Measurements from ENCODE around the gene SCRT2. TPM values are rescaled to one million over a fixed set of nuclear protein-coding genes. Genes with fewer than 3 reads are reported as not detected.
A peak's percentile ranks its signal among the peaks of the same experiment; 100 is the strongest.

Gene SCRT2
- total and polyA plus RNA-seq, 2 of the 4 experiments (the other 2 are of a cell fraction): not detected

DNA sequence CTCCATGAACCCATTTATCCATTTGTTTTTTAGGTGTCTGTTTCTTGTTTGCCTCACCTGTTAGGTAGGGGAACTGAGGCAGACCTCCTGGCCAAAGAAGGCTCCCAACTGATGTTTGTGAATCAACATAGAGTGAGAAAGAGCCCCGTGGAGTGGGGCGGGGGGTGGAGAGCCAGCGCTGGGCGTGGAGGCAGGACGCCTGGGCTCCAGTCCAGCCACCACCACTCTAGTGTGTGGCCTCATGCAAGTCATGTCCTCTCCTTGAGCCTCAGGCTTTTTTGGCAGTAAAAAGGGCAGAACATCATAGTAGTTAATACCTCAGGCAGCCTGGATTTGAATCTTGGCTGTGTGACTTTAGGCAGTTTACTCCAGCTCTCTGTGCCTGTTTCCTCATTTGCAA is 42.2 kb upstream of the SCRT2 start:
- CTCF ChIA-PET: no interaction called here
- Histone ChIP-seq H3K27me3 (ENCODE audit: control insufficient read depth, insufficient read depth, low read length) (peaks cover 22% of the 10 kb centered on the region), H3K18ac (ENCODE audit: low read depth, low read length) (no peak overlapping the region)

More for the DNA sequence above, 42.2 kb upstream of the SCRT2 start:
- Histone ChIP-seq H3K23ac (ENCODE audit: low read depth, low read length) (no peak overlapping the region), H4K5ac (ENCODE audit: low read depth, low read length) (no peak overlapping the region), H3K36me3 (ENCODE audit: control insufficient read depth, insufficient read depth, low read length) (no peaks in the 10 kb centered on the region), H3K9ac (ENCODE audit: low read depth, low read length) (no peak overlapping the region), H2AK5ac (ENCODE audit: low read depth, low read length) (no peak overlapping the region), H4K91ac (ENCODE audit: insufficient read depth, low read depth, low read length) (no peak overlapping the region), H2AK9ac (replicated peaks; ENCODE audit: low read depth, low read length, poor library complexity) (peak overlapping the region; percentile 16), H2BK120ac (ENCODE audit: low read depth, low read length) (no peak overlapping the region), H3K4me1 (ENCODE audit: control insufficient read depth, insufficient read depth, low read length) (no peaks in the 10 kb centered on the region), H2BK15ac (ENCODE audit: low read depth, low read length) (no peak overlapping the region), H3K27ac (ENCODE audit: insufficient read depth, low read length) (no peak overlapping the region), H3K79me1 (ENCODE audit: low read depth in 1 of 2, low read length in 2 of 2) (no peaks in the 10 kb centered on the region), H3K9me1 (ENCODE audit: insufficient read depth, low read length) (no peaks in the 10 kb centered on the region), H2BK5ac (ENCODE audit: low read depth, low read length, poor library complexity, severe bottlenecking) (no peak overlapping the region), H3K14ac (replicated peaks; ENCODE audit: low read depth, low read length) (no peak overlapping the region), H3K4me2 (ENCODE audit: low read depth, low read length) (no peak overlapping the region), H2AFZ (replicated peaks; ENCODE audit: low read length, poor library complexity) (no peak overlapping the region), H2BK20ac (ENCODE audit: low read depth, low read length) (no peak overlapping the region), H4K20me1 (ENCODE audit: insufficient read depth, low read length) (no peaks in the 10 kb centered on the region), H3K9me3 (ENCODE audit: control insufficient read depth, insufficient read depth, low read length) (0 out of 2 replicates have a peak, but pooled peaks cover 2% of the 10 kb centered on the region), H4K8ac (ENCODE audit: low read depth in 2 of 2, low read length in 2 of 2) (no peak overlapping the region), H3K4me3 (ENCODE audit: insufficient read depth, low read depth, low read length) (no peak overlapping the region), H3K56ac (ENCODE audit: extremely low read depth, insufficient read depth, low read length) (no peak overlapping the region), H3K4ac (ENCODE audit: low read depth, low read length) (no peak overlapping the region)
- dilution Hi-C loops (cut with HindIII; ENCODE audit: low sequenced_read_pairs, unreplicated experiment): no loop called here
- in situ Hi-C loops (cut with MboI; ENCODE audit: low sequenced_read_pairs): no loop called here
- WGBS, 2 experiments (ENCODE audit: extremely low coverage in 2 of 2, insufficient read length in 1 of 2): 40% methylated on average over 2 of the region's 5 CpGs; no CpG with 5 or more reads in 1 of the 2 experiments
- POLR2A ChIA-PET (ENCODE audit: unreplicated experiment): no interaction called here
- BruUV-seq (replicated peaks): no TSS peak
- intact Hi-C loops (cut with micrococcal nuclease): no loop called here
- TF ChIP-seq MAZ (IDR thresholded peaks at IDR 0.05; ENCODE audit: borderline replicate concordance, low read depth, low read length): no peak
- TF ChIP-seq, protein P1, sequence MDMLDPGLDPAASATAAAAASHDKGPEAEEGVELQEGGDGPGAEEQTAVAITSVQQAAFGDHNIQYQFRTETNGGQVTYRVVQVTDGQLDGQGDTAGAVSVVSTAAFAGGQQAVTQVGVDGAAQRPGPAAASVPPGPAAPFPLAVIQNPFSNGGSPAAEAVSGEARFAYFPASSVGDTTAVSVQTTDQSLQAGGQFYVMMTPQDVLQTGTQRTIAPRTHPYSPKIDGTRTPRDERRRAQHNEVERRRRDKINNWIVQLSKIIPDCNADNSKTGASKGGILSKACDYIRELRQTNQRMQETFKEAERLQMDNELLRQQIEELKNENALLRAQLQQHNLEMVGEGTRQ (IDR thresholded peaks at IDR 0.05; ENCODE audit: low read depth, low read length): no peak
- no peak for TF ChIP-seq RCOR1 (IDR thresholded peaks at IDR 0.05; ENCODE audit: insufficient replicate concordance, low read length)
- TF ChIP-seq, protein P2, sequence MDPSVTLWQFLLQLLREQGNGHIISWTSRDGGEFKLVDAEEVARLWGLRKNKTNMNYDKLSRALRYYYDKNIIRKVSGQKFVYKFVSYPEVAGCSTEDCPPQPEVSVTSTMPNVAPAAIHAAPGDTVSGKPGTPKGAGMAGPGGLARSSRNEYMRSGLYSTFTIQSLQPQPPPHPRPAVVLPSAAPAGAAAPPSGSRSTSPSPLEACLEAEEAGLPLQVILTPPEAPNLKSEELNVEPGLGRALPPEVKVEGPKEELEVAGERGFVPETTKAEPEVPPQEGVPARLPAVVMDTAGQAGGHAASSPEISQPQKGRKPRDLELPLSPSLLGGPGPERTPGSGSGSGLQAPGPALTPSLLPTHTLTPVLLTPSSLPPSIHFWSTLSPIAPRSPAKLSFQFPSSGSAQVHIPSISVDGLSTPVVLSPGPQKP (IDR thresholded peaks at IDR 0.05; ENCODE audit: borderline replicate concordance, low read depth, low read length): no peak
- TF ChIP-seq RFX5 (IDR thresholded peaks at IDR 0.05; ENCODE audit: low read depth, low read length): no peak
- TF ChIP-seq BHLHE40 (IDR thresholded peaks at IDR 0.05; ENCODE audit: low read depth, low read length): no peak
- no peak for TF ChIP-seq POLR2A (IDR thresholded peaks at IDR 0.05; ENCODE audit: low read depth, low read length)
- TF ChIP-seq FOS (IDR thresholded peaks at IDR 0.05; ENCODE audit: low read depth, low read length): no peak
- TF ChIP-seq SMC3 (IDR thresholded peaks at IDR 0.05; ENCODE audit: low read depth, low read length): no peak
- TF ChIP-seq RAD21 (IDR thresholded peaks at IDR 0.05; ENCODE audit: low read length): no peak
- no peak for TF ChIP-seq MAFK (IDR thresholded peaks at IDR 0.05; ENCODE audit: low read depth, low read length)
- ATAC-seq (ENCODE audit: low read depth) (no peak), DNase-seq (no peak)
